Gastrocnemius medialis (tissue), 4 donors: ENCODE measurements around the gene OXSM. TPM values are rescaled to one million over a fixed set of nuclear protein-coding genes. Genes with fewer than 3 reads are reported as not detected.

Experiments
- total RNA-seq, 4 donors: library from RNA; depleted of rRNA; stranded (reverse); fragments of >200 nt; gene quantifications; one replicate each; pipeline versions ENCODE4 v1.1.0 to v1.2.3, GENCODE V29; 2016

Gene OXSM
- total RNA-seq, 4 donors from 2014 or later = 5.9 to 26.3 (median 13.3) TPM

Other genes starting within 250 kb of the OXSM start
- 10 to 100 TPM; 56.1 to 81.5 (median 64.7) TPM for gene TOP2B, start 125.2 kb upstream of the OXSM start, total RNA-seq
- gene NGLY1, start 6.6 kb upstream of the OXSM start, total RNA-seq = 10 to 100 TPM; 61.5 to 73.3 (median 68.6) TPM